Neural progenitor cell (in vitro differentiated cells): Measurements from ENCODE around the gene KDM2B. TPM values are rescaled to one million over a fixed set of nuclear protein-coding genes. Genes with fewer than 3 reads are reported as not detected.

Experiments used
- DNase-seq: peaks from one replicate; pipeline ENCODE4 v3.0.0-alpha.2; 2016; ENCODE audit warnings: low spot score
- H2AFZ ChIP-seq: fragments of 200-600 bp; sonication (generic); replicated peaks from 2 replicates; pipeline ENCODE4 v1.6.1; 2016; ENCODE audit warnings: antibody characterized with exemption
- H3F3A ChIP-seq: fragments of 200-600 bp; sonication (generic); 2 replicates; pipeline ENCODE4 v1.6.1; 2016; ENCODE audit warnings: antibody characterized with exemption, low read depth
- H3K27ac ChIP-seq: fragments of 200-600 bp; sonication (generic); 2 replicates; pipeline ENCODE4 v1.5.1; 2016; ENCODE audit warnings: mild to moderate bottlenecking
- H3K27me3 ChIP-seq: fragments of 200-600 bp; sonication (generic); 2 replicates; pipeline ENCODE4 v1.6.1; 2016; ENCODE audit warnings: mild to moderate bottlenecking, moderate library complexity
- H3K36me3 ChIP-seq: fragments of 200-600 bp; sonication (generic); 2 replicates; pipeline ENCODE4 v1.5.1; 2016
- H3K4me1 ChIP-seq: fragments of 200-600 bp; sonication (generic); 2 replicates; pipeline ENCODE4 v1.6.1; 2016; ENCODE audit warnings: mixed run types
- H3K4me2 ChIP-seq: fragments of 200-600 bp; sonication (generic); 2 replicates; pipeline ENCODE4 v1.6.1; 2016
- H3K4me3 ChIP-seq: fragments of 200-600 bp; sonication (generic); 2 replicates; pipeline ENCODE4 v1.5.1; 2016
- H3K79me2 ChIP-seq: fragments of 200-600 bp; sonication (generic); 2 replicates; pipeline ENCODE4 v1.6.1; 2016; ENCODE audit warnings: low read depth
- H3K9ac ChIP-seq: fragments of 200-600 bp; sonication (generic); 2 replicates; pipeline ENCODE4 v1.6.1; 2016
- H3K9me3 ChIP-seq: fragments of 200-600 bp; sonication (generic); 2 replicates; pipeline ENCODE4 v1.5.1; 2016; ENCODE audit warnings: low read depth
- H4K20me1 ChIP-seq: fragments of 200-600 bp; sonication (generic); 2 replicates; pipeline ENCODE4 v1.6.1; 2016; ENCODE audit warnings: low read depth
- H3K27ac Mint-ChIP-seq: 3 replicates; pipeline ENCODE4 v1.8.0; 2021; ENCODE audit warnings: mixed read lengths
- H3K27me3 Mint-ChIP-seq: 2 replicates; pipeline ENCODE4 v1.8.0; 2022; ENCODE audit warnings: low read depth, mild to moderate bottlenecking, inconsistent platforms, moderate library complexity, mixed read lengths; ENCODE audit not compliant: insufficient read depth
- H3K36me3 Mint-ChIP-seq: 3 replicates; pipeline ENCODE4 v1.8.0; 2021; ENCODE audit warnings: mixed read lengths
- H3K4me1 Mint-ChIP-seq: 3 replicates; pipeline ENCODE4 v1.8.0; 2021; ENCODE audit warnings: mixed read lengths
- H3K4me3 Mint-ChIP-seq: 3 replicates; pipeline ENCODE4 v1.8.0; 2021; ENCODE audit warnings: mild to moderate bottlenecking, moderate library complexity, mixed read lengths
- H3K9me3 Mint-ChIP-seq: 3 replicates; pipeline ENCODE4 v1.8.0; 2020; ENCODE audit warnings: mixed read lengths
- CTCF ChIP-seq: fragments of 200-600 bp; sonication (generic); IDR thresholded peaks from 2 replicates; pipeline ENCODE4 v1.5.1; 2017; ENCODE audit warnings: antibody characterized with exemption, mild to moderate bottlenecking
- EZH2 ChIP-seq: fragments of 200-600 bp; sonication (generic); IDR thresholded peaks from 2 replicates; pipeline ENCODE4 v1.6.1; 2017; ENCODE audit warnings: antibody characterized with exemption, mild to moderate bottlenecking, moderate library complexity
- EZH2phosphoT487 ChIP-seq: fragments of 200-600 bp; sonication (generic); IDR thresholded peaks from 2 replicates; pipeline ENCODE4 v1.6.1; 2017; ENCODE audit warnings: antibody characterized with exemption
- total RNA-seq: library from RNA; depleted of rRNA; stranded (reverse); fragments of >200 nt; gene quantifications from 2 replicates; pipeline ENCODE4 v1.2.3, GENCODE V29; 2015; ENCODE audit warnings: low replicate concordance

KDM2B gene
- total RNA-seq, 1 donor from 2014 or later, result 85.3 TPM

GRCh38 chr12:121538699-121539061 is 42.1 kb downstream of the KDM2B start:
- Histone ChIP-seq H3K27me3 (peaks cover 5% of the 10 kb centered on the region), H3K4me2 (peak overlapping the region; percentile 79)

GRCh38 chr12:121537814-121538698 is 42.8 kb downstream of the KDM2B start:
- peaks cover 94% of the 10 kb centered on the region for H4K20me1 ChIP-seq
- peak overlapping the region; percentile 50 for H3K4me3 ChIP-seq
- peak overlapping the region; percentile 88 for H3K4me3 Mint-ChIP-seq
- no peaks in the 10 kb centered on the region for H3K9me3 Mint-ChIP-seq
- peaks cover 14% of the 10 kb centered on the region for H3K27me3 Mint-ChIP-seq
- H3K4me2 ChIP-seq, result peak overlapping the region; percentile 79
- H3F3A ChIP-seq, result peaks cover 51% of the 10 kb centered on the region
- peaks cover 23% of the 10 kb centered on the region for H3K36me3 Mint-ChIP-seq
- H2AFZ ChIP-seq, result no peak overlapping the region
- peaks cover 68% of the 10 kb centered on the region for H3K79me2 ChIP-seq
- H3K27ac Mint-ChIP-seq, result peak overlapping the region; percentile 36
- no peak overlapping the region for H3K9ac ChIP-seq
- no peak overlapping the region for H3K27ac ChIP-seq
- H3K27me3 ChIP-seq, result peaks cover 5% of the 10 kb centered on the region
- H3K36me3 ChIP-seq, result no peaks in the 10 kb centered on the region
- peak; percentile 72 for DNase-seq
- TF ChIP-seq EZH2 (no peak), EZH2phosphoT487 (no peak), CTCF (no peak)
- no peaks in the 10 kb centered on the region for H3K9me3 ChIP-seq
- H3K4me1 ChIP-seq, result peaks cover 40% of the 10 kb centered on the region
- H3K4me1 Mint-ChIP-seq, result peaks cover 56% of the 10 kb centered on the region

More at GRCh38 chr12:121538699-121539061, 42.1 kb downstream of the KDM2B start:
- H4K20me1 ChIP-seq, result peaks cover 91% of the 10 kb centered on the region
- H3K4me3 ChIP-seq, result peak overlapping the region; percentile 50
- H3K36me3 Mint-ChIP-seq, result peaks cover 23% of the 10 kb centered on the region
- no peak overlapping the region for H2AFZ ChIP-seq
- peaks cover 40% of the 10 kb centered on the region for H3K4me1 ChIP-seq
- H3K27me3 Mint-ChIP-seq, result peaks cover 13% of the 10 kb centered on the region
- peaks cover 51% of the 10 kb centered on the region for H3F3A ChIP-seq
- H3K9ac ChIP-seq, result no peak overlapping the region
- no peaks in the 10 kb centered on the region for H3K36me3 ChIP-seq
- H3K4me1 Mint-ChIP-seq, result peaks cover 53% of the 10 kb centered on the region
- H3K79me2 ChIP-seq, result peaks cover 62% of the 10 kb centered on the region
- H3K27ac ChIP-seq, result no peak overlapping the region
- peak overlapping the region; percentile 88 for H3K4me3 Mint-ChIP-seq
- TF ChIP-seq EZH2phosphoT487 (no peak), EZH2 (no peak), CTCF (no peak)
- H3K9me3 Mint-ChIP-seq, result no peaks in the 10 kb centered on the region
- peak overlapping the region; percentile 36 for H3K27ac Mint-ChIP-seq
- H3K9me3 ChIP-seq, result no peaks in the 10 kb centered on the region
- DNase-seq, result no peak

DNA sequence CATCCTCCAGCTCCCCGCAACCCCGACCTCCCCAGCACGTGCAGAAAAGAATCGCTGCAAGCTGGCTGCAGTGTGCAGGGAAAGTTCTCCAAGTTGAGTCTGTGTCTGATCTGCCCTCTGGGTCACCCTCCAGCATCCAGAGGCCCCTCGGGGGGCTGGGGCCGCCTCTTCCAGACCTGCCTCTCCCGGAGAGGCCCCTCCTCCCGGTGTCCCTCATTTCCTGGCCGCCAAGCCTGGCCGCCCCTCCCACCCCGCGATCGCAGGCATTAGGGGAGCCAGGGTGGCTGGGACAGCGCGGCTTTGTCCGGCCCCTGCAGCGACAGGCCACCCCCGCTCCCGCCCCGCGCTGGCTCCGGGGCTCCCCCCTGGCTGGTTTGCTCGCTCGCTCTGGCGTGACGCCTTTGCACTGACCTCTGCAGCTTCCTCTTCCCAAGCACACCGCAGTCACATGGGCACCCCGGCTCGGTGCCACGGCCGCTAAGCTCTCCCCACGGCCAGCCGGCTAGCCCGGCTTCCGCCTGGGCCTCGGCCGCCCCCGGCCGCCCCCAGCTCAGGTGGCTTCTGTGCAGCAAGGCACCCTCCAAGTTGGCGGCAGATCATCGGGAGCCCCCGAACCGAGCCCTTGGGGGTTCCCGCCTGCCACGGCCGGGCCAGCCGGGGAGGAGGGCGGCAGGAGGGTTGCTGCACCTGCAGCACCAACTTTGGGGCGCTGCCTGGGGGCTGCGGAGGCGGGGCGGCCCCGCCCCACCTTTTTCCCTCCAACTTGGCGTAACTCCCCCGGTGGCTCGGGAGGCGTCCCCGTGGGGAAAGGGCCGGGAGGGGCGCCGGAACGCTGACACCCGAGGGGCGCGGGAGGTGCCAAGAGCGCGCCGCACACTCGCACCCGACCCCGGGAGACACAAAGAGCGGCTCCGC is 43.7 kb downstream of the KDM2B start:
- H4K20me1 ChIP-seq, result peaks cover 94% of the 10 kb centered on the region
- peak; percentile 20 for TF ChIP-seq EZH2
- TF ChIP-seq EZH2phosphoT487, result no peak
- H3F3A ChIP-seq, result peaks cover 51% of the 10 kb centered on the region
- H3K4me2 ChIP-seq, result peak overlapping the region; percentile 79
- H3K27me3 Mint-ChIP-seq, result peaks cover 14% of the 10 kb centered on the region
- no peak overlapping the region for H3K27ac Mint-ChIP-seq
- H3K4me1 Mint-ChIP-seq, result peaks cover 59% of the 10 kb centered on the region
- no peaks in the 10 kb centered on the region for H3K36me3 ChIP-seq
- H3K4me1 ChIP-seq, result peaks cover 40% of the 10 kb centered on the region
- H3K9ac ChIP-seq, result peak overlapping the region; percentile 14
- H3K36me3 Mint-ChIP-seq, result peaks cover 20% of the 10 kb centered on the region
- H3K4me3 ChIP-seq, result peak overlapping the region; percentile 50
- H2AFZ ChIP-seq, result no peak overlapping the region
- DNase-seq, result peak; percentile 84
- H3K27ac ChIP-seq, result peak overlapping the region; percentile 20
- H3K4me3 Mint-ChIP-seq, result peak overlapping the region; percentile 84
- H3K79me2 ChIP-seq, result peaks cover 68% of the 10 kb centered on the region
- no peaks in the 10 kb centered on the region for H3K9me3 ChIP-seq
- no peaks in the 10 kb centered on the region for H3K9me3 Mint-ChIP-seq
- peaks cover 5% of the 10 kb centered on the region for H3K27me3 ChIP-seq
